ENCODE results near the gene UBE2E2.

DNA sequence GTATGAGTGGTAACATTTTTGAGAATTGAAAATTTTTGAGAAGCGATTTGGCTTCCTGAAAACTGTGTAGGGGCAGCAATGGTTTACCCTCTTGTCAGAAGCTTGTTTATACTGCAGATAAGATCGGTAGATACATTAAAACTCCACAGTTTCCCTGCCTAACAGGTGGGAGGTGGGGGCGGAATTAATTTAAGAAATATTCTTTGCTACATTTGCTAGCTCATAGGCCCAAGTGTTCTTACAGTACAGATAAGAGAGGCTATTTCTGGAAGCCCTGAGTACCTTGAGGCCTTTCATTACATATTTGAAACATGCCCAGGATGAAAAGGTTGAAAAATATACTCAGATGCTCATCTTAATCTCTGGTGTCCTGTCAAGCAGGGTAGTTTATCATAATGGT lies 285.5 kb downstream of the UBE2E2 start:
- TF ChIP-seq, protein P1, sequence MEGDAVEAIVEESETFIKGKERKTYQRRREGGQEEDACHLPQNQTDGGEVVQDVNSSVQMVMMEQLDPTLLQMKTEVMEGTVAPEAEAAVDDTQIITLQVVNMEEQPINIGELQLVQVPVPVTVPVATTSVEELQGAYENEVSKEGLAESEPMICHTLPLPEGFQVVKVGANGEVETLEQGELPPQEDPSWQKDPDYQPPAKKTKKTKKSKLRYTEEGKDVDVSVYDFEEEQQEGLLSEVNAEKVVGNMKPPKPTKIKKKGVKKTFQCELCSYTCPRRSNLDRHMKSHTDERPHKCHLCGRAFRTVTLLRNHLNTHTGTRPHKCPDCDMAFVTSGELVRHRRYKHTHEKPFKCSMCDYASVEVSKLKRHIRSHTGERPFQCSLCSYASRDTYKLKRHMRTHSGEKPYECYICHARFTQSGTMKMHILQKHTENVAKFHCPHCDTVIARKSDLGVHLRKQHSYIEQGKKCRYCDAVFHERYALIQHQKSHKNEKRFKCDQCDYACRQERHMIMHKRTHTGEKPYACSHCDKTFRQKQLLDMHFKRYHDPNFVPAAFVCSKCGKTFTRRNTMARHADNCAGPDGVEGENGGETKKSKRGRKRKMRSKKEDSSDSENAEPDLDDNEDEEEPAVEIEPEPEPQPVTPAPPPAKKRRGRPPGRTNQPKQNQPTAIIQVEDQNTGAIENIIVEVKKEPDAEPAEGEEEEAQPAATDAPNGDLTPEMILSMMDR (conservative IDR thresholded peaks at IDR 0.05 in 1 of 2, IDR thresholded peaks at IDR 0.05 in 1 of 2; ENCODE audit: extremely low read depth in 1 of 2, insufficient read depth in 1 of 2, low read depth in 1 of 2, low read length in 2 of 2) = no peak
- no peak for TF ChIP-seq EZH2 (IDR thresholded peaks at IDR 0.05; ENCODE audit: borderline replicate concordance, low read length)
